AG09319 (cell line): ENCODE results near the gene MAP3K1.
"Not testable (repeated sequence)": the region's sequence is repeated elsewhere in the genome, so short reads cannot be mapped to it uniquely, and the experiment has no call there.

Experiments used
- DNase-seq: peaks from one replicate; pipeline ENCODE4 v3.0.0-alpha.2; 2010; ENCODE audit warnings: low read depth; ENCODE audit errors: extremely low read depth
- CTCF ChIP-seq: IDR thresholded peaks from 2 replicates; pipeline ENCODE4 v1.5.1; 2011; ENCODE audit warnings: low read depth, mild to moderate bottlenecking, inconsistent platforms, low read length, moderate library complexity

MAP3K1 gene

GRCh38 chr5:56814963-56815657 lies at the start of gene MAP3K1:
Gene MAP3K1, plus strand, starts transcription at chr5:56815549. Its CDS starts 25 bp downstream, at chr5:56815574.
- DNase-seq = no peak
- no peak; the same call in 1 of the 2 replicates for TF ChIP-seq CTCF

GRCh38 chr5:56766926-56767325 lies 48.4 kb upstream of the MAP3K1 start:
- DNase-seq = no peak
- TF ChIP-seq CTCF = no peak

- TF ChIP-seq CTCF = no peak
- no peak for DNase-seq
Observed at GRCh38 chr5:56769875-56770604, 45.3 kb upstream of the MAP3K1 start.

GRCh38 chr5:56772767-56773166 lies 42.6 kb upstream of the MAP3K1 start:
- TF ChIP-seq CTCF = no peak
- no peak for DNase-seq

- DNase-seq = no peak
- TF ChIP-seq CTCF = no peak
Observed at GRCh38 chr5:56774957-56775356, 40.4 kb upstream of the MAP3K1 start.

- DNase-seq = not testable (repeated sequence)
Observed at GRCh38 chr5:56776212-56776846, 39.0 kb upstream of the MAP3K1 start.

GRCh38 chr5:56783261-56783660 lies 32.1 kb upstream of the MAP3K1 start:
- TF ChIP-seq CTCF = no peak
- DNase-seq = no peak
